SH-SY5Y (cell line): ENCODE results near the gene COLEC12.

Experiments used
- GATA2 ChIP-seq: IDR thresholded peaks from 2 replicates; pipeline ENCODE4 v1.6.1; 2011; ENCODE audit warnings: mild to moderate bottlenecking, low read depth, low read length
- GATA3 ChIP-seq: IDR thresholded peaks from 2 replicates; pipeline ENCODE4 v1.6.1; 2011; ENCODE audit warnings: low read depth, mild to moderate bottlenecking, low read length, moderate library complexity

Gene COLEC12

DNA sequence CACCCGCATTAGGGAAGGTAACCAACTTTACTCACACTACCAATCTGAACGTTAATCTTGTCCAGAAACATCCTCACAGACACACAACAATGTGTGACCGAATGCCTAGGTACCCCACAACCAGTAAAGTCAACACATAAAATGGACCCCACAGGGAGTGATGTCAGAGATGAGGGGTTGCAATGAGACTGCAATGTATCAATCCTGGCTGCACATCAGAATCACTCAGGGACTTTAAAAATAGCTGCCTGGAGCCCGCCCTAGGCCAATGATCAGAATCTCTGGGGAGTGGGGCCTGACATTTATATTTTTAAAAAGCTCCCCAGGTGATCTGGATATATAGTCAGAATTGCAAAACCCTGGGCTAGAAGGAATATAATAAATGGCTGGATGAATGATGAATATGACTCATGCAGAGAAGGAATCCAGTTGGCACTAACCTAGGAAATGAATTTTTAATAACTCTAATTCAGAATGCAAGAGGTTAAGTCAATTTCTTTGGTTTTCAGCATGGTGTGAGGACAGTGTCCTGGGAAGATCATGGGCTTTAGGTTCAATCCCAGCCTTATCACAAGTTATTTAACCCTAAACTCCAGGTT, 92.8 kb downstream of the COLEC12 start:
- TF ChIP-seq GATA3 (no peak), GATA2 (no peak)

DNA sequence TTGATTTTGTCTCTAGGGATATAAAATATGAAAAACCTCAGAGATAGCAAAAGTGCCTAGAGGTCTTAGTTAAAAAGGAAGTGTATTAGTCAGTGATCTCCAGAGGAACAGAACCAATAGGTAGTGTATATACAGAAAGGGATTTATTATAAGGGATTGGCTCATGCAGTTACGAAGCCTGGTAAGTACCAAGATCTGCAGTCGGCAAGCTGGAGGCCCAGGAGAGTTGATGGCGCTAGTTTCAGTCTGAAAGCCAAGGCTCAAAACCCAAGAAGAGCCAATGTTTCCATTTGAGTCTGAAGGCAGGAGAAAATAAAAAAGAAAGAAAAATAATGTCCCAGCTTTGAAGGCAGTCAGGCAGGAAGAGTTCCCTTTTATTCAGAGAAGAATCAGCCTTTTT, 93.3 kb downstream of the COLEC12 start:
- TF ChIP-seq GATA2, result no peak
- no peak for TF ChIP-seq GATA3

DNA sequence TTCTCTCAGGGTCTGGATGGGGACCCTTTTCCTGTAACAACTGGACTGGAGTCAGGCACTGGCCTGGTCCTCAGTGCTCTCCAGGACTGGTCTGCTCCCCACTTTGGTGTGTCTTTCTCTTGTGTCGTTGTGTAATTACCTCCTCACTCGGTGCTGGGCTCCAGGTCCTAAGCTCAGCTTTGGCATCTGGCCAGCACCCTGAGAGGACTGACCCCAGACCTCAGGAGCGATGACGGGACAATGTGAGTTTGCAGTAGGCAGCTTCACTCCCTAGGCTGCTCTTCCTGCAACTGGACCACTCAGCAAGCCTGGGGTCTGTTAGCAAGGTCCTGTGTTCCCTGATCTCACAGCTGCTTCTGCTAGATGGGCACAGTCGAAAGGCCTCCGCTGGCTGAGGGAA, 93.8 kb downstream of the COLEC12 start:
- TF ChIP-seq GATA3 (no peak), GATA2 (no peak)

DNA sequence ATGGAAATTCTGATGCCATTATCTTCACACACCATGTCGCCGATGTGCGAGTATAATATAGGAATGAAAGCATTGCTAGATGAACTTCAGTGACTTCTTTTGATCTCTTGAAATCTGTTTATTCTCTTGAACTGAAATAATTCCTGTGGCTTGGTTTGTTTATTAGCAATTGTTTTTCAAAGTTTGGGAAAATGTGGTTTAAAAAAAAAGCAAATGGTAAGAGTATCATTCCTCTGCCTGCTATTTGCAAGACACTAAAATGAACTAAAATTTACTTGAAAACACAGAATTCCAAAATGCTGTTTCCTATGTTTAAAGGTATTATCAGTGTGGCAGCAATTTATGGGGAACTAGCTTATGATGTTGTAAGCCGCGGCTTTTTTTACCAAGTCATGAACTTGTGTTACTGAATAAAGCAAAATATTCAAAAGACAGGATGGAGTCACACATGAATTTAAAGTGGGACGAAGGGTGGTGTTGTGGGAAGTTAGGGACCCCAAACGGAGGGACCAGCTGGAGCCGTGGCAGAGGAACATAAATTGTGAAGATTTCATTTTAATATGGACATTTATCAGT, 96.4 kb downstream of the COLEC12 start:
- no peak for TF ChIP-seq GATA2
- no peak for TF ChIP-seq GATA3

DNA sequence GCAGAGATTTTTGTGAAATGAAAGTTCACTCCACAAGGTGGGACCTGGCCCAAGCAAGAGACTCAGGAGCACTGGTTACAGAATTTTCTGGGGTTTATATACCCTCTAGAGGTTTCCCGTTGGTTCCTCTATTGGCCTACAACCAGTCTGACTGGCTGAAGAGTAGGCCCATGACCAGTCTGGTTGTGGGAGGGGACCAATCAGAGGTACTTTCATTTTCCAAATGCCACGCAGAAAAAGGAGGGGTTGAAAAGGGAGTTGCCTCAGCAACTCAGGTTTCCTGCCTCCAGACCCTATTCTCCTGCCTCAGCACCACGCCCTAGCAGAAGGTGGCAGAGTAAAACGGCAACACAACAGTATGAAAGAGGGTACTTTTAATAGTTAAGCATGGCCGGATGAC, 98.4 kb downstream of the COLEC12 start:
- no peak for TF ChIP-seq GATA2
- no peak for TF ChIP-seq GATA3

DNA sequence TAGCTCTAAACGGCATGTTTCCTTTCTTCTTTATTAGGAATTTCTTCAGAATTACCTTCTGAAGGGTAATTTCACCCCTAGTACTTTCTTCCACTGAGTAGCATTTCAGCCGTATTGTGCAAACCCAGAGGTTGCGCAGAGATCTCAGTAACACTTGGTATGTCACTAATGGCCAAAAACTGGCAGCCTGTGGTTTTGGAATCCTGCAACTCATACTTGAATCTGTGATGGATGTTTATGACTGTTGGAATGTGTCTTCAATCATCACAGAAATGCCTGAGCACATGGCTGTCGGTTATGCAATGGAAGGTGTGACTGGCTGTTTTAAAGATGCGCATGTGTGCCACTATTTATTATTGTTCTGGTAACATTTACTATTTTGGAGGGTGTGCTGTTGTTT, 100.0 kb downstream of the COLEC12 start:
- TF ChIP-seq GATA3, result no peak
- no peak for TF ChIP-seq GATA2

DNA sequence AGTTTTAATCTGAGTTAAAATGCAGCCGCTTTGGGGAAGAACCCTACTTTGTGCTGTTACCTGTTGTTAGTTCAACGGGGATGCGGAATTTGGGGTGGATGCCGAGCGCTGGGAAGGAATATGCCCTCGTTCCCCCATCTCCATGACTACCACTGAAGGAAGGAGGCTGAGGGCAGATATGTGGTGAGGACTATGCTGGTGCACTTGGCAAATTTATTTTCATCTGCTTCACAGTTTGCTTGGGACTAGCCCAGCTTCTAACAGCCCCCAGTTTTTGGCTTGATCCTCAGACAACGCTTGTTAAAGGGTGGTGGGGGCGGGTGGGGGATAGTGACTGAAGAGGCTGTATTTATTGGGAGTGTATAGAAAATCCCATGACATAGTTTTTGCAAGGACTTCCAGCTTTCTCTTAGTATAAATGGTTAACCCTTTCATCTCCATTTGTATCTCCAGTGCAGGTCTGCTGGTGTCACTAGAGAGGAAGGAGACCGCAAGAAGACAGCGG, 100.8 kb downstream of the COLEC12 start:
- TF ChIP-seq GATA3, result no peak
- no peak for TF ChIP-seq GATA2

DNA sequence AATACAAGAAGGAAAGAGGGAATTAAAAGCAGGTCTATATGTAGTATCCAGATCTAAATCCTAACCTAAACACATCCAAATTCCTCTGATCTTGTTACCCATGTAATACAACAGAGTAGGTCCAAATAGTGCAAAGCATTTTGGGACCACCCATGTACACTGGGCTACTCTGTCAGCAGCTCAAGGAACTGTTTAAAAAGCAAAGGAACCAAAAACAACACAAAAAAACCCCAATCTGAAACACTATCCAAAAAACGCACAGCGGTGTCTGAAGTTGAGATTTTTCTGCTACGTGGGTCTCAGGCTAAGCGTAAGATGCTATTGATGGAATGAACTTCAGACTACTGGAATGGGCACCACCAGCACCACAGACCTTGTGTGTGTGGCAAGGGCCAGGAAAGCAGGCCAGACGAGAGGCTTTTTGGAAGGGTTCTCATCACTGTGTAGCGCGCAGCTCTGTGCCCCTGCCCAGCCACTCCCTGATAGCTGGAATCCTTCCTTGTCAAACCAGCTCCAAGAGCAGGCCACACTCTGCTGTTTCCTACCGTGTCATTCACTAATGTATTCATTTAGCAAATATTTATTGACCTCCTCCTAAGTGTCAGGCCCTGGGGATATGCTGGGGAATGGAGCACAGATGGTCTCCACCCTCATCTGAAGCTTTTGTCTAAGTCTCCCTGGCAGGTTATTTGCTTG, 101.4 kb downstream of the COLEC12 start:
- no peak for TF ChIP-seq GATA3
- TF ChIP-seq GATA2, result no peak

DNA sequence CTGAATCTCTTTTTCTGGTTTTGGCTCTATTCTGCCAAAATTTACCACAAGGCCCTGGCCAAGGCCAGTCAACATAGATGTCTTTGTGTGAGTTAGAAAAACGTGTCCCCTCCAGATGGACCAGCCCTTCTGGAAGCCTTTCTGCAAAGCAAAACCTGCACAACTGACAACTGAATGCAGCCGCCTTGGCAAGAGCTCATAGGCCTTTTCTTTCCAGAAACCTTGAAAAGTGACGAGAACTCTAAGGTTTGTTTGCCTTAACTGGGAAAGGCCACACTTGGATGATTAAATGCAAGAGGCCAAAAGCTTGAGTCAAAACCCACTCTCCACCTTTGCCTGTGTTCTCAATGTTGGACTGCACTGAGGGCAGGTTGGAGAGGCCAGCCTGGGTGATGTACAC, 103.9 kb downstream of the COLEC12 start:
- TF ChIP-seq GATA2, result no peak

DNA sequence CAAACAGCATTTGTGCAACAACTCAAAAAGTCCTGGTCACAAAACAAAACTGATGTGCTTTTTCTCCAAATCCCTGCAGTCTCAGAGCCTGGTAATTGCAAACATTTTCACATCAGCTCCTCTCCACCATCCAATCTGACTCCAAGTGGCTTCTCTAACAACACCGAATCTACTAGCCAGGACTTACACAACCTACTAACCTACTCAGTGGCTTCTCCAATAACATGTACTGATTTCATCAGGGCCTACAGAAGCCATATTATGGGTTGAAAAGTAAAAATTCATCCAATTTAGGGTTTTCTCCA, 104.3 kb downstream of the COLEC12 start:
- no peak for TF ChIP-seq GATA2
- no peak for TF ChIP-seq GATA3

DNA sequence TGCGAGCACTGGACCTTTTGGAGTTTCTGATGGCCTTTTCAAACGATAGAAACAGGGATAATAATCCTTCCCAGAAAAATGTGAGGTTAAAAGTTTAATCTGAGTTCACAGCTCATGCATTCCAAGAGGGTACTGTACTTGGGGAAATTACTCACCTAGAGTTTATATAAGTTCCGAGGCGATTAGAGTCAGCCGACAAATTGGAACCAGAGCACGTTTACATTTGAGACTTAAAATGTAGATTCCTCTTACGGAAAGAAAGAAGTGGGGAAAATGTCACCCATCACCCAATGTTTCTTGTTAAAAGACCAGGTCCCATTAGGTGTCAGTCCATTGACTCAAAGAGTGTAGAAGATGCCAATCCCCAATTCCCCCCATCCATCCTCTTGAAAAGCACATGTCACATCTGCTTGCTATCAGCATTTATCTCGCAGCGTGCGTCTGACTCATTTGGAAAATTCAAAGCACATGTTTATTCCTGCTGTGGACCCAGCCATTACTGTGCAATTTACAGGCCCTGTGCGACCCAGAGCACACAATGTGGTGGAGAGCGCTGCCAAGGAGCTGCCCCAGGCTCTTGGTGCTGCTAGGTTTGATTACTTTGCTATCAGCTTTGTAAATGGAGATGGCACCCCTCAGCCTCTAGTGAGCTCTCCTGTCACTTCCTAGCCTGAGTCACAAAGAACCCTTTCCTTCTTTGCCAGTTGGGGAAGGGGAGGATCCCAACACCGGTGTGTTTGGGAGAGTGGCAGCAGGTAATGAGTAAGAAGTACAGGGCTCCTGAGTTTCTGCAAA, 104.8 kb downstream of the COLEC12 start:
- TF ChIP-seq GATA2 (peak; percentile 94), GATA3 (peak; percentile 83)

DNA sequence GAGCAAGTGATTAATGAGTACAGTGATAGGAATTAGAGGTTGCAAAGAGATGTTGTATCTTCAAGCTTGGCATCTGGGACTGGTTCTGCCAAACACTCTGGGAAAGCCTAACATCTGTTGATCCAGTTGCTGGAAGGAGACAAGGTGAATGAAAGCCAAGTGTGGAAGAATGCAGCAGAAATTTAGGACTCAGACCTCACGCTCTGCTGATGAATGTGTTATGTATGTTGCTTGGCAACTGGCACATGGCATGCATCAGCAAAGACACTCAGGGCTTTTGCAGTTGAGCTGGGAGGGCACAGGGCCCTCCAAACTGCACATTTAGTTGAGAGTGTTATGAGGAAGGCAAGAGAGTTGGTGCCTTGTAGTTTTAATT, 105.5 kb downstream of the COLEC12 start:
- TF ChIP-seq GATA2 (no peak), GATA3 (no peak)

DNA sequence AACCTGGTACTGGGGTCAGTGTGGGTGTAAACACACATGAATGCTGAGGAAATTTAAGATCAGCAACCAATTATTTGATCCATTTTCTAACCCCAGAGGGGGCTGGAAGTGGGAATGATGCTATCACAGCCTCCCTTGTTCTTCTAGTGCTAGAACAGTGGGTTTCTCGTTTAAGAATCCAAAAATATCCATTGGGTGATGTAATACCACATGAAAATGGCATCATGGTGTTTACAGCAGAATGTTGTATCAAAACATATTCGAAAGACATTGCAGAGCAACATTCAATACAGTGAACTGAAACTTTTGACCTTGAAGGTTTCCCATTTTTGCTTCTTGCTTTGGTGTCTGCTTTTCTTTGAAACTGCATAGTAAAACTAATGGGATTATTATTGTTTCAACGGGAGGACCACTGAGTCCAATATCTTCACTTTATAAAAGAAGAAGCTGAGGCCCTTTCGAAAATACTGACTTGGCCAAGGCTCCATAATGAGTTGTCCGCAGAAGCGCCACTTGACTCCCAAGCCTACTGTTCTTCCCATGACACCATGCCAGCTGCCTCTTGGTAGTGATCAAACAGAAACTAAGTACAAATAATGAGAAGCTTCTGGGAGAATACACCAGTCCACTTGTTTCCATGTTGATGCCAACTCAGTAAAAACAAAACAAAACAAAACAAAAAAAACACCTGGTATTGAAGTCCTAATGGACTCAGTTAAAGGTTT, 106.1 kb downstream of the COLEC12 start:
- TF ChIP-seq GATA3 (no peak), GATA2 (no peak)

DNA sequence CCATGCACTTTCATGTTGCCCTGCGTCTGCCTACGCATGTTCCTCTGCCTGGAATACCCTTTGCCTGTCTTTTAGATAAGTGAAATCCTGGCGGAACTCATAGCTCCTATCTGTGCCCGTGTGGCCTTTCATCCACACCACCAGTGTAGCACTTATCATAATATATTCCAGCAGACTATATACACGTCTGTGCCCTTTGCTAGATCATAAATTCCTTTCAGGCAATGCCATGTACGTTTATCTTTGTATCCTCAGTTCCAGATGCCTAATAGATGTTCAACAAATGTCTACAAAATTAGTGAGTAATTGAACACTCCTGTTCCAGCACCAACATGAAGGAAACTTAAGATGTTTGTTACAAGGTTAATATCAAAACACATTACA, 106.9 kb downstream of the COLEC12 start:
- TF ChIP-seq GATA3, result 0 out of 2 replicates have a peak, but pooled peaks have one; percentile 45
- peak; percentile 59 for TF ChIP-seq GATA2

DNA sequence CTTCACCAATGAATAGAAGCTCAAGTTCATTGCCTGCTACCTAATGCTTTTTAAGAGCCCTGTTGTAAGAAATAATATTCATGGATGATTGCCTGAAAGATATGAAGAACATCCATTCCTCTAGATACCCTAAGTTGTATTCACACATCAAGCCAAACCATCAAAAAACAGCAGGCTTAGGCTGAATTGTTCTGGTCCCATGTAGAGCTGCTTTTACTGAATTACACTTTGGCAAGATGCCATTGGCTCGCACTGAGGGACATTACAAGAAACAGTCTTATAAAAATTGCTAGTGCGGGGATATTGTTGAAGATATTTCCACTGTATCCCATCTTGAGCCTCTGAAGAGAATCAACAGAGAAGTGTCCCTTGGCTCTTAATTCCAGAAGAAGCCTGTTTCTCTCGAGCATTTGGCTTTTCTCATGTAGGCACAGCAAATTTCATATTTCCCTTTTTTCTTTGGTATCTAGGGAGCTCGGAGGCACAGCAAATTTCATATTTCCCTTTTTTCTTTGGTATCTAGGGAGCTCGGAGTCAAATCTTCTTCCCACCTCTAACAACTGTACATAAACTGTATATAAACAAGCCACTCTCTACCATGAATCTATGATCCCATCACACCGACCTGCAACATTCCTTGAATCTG, 107.5 kb downstream of the COLEC12 start:
- TF ChIP-seq GATA3 (no peak), GATA2 (peak; percentile 14; the same call in 1 of the 2 replicates)
